Endothelial cell (in vitro differentiated cells): ENCODE measurements around the gene MTMR3. TPM values are rescaled to one million over a fixed set of nuclear protein-coding genes. Genes with fewer than 3 reads are reported as not detected.

Experiments
- DNase-seq: peaks from one replicate; pipeline ENCODE4 v3.0.0; 2021; ENCODE audit warnings: low spot score
- H3K27ac Mint-ChIP-seq: one replicate; pipeline ENCODE4 v1.8.0; 2021; ENCODE audit warnings: mixed read lengths, inconsistent platforms; ENCODE audit not compliant: unreplicated experiment
- H3K27me3 Mint-ChIP-seq: one replicate; pipeline ENCODE4 v1.8.0; 2021; ENCODE audit warnings: mild to moderate bottlenecking, moderate library complexity, mixed read lengths, inconsistent platforms; ENCODE audit not compliant: unreplicated experiment
- H3K36me3 Mint-ChIP-seq: one replicate; pipeline ENCODE4 v1.8.0; 2021; ENCODE audit warnings: mild to moderate bottlenecking, low read depth, mixed read lengths, inconsistent platforms; ENCODE audit not compliant: unreplicated experiment
- H3K4me1 Mint-ChIP-seq: one replicate; pipeline ENCODE4 v1.8.0; 2021; ENCODE audit warnings: mild to moderate bottlenecking, mixed read lengths, inconsistent platforms; ENCODE audit not compliant: unreplicated experiment
- H3K4me3 Mint-ChIP-seq: one replicate; pipeline ENCODE4 v1.8.0; 2021; ENCODE audit warnings: mild to moderate bottlenecking, mixed read lengths, inconsistent platforms; ENCODE audit not compliant: unreplicated experiment
- H3K9me3 Mint-ChIP-seq: one replicate; pipeline ENCODE4 v1.8.0; 2021; ENCODE audit warnings: mixed read lengths, inconsistent platforms; ENCODE audit not compliant: unreplicated experiment
- CTCF ChIP-seq: fragments of 200-600 bp; sonication (generic); IDR thresholded peaks from one replicate; pipeline ENCODE4 v1.5.0; 2021; ENCODE audit warnings: antibody characterized with exemption; ENCODE audit not compliant: unreplicated experiment
- total RNA-seq: library from RNA; stranded (reverse); fragmentation: NEBNext Ultra II Directional; extraction: Animal tissue kit (Norgen Biotek cat#: 25700); gene quantifications from one replicate; pipeline ENCODE4 v1.2.1, GENCODE V29; 2021; ENCODE audit not compliant: unreplicated experiment

MTMR3 gene
- total RNA-seq, 1 donor from 2014 or later: 39.1 TPM

GRCh38 chr22:29951791-29952413 lies 68.9 kb downstream of the MTMR3 start:
- H3K36me3 Mint-ChIP-seq: no peaks in the 10 kb centered on the region
- H3K4me3 Mint-ChIP-seq: no peak overlapping the region
- no peaks in the 10 kb centered on the region for H3K9me3 Mint-ChIP-seq
- no peaks in the 10 kb centered on the region for H3K27me3 Mint-ChIP-seq
- peaks cover 13% of the 10 kb centered on the region for H3K4me1 Mint-ChIP-seq
- DNase-seq: no peak
- H3K27ac Mint-ChIP-seq: no peak overlapping the region
- no peak for TF ChIP-seq CTCF

GRCh38 chr22:29954203-29954855 lies 71.4 kb downstream of the MTMR3 start:
- Mint-ChIP-seq H3K27me3 (no peaks in the 10 kb centered on the region), H3K36me3 (no peaks in the 10 kb centered on the region), H3K4me1 (peaks cover 11% of the 10 kb centered on the region), H3K27ac (no peak overlapping the region), H3K4me3 (no peak overlapping the region), H3K9me3 (no peaks in the 10 kb centered on the region)
- no peak for DNase-seq
- TF ChIP-seq CTCF: no peak

DNA sequence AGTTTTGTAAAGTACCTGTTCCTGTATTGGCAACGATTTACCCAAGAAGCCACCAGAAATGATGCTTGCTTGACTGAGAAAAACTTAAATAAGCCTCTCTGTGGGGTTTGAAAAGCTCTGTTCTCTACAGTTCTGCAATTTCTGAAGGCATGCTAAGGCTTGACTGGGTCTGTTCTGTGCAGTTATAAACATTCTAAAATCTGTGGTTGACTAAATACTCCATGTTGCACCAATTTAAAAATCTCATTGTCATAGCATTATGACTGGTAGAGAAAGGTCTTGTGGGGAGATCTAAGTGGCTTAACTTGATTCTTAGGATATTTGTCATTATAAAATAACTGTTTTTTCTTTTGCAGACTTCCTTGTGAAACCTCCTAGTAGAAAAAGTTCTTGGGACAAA lies 73.7 kb downstream of the MTMR3 start:
- peaks cover 3% of the 10 kb centered on the region for H3K4me1 Mint-ChIP-seq
- no peak overlapping the region for H3K27ac Mint-ChIP-seq
- no peak for TF ChIP-seq CTCF
- no peaks in the 10 kb centered on the region for H3K9me3 Mint-ChIP-seq
- H3K4me3 Mint-ChIP-seq: no peak overlapping the region
- no peak for DNase-seq
- H3K36me3 Mint-ChIP-seq: no peaks in the 10 kb centered on the region
- no peaks in the 10 kb centered on the region for H3K27me3 Mint-ChIP-seq

GRCh38 chr22:29958170-29958569 lies 75.2 kb downstream of the MTMR3 start:
- Mint-ChIP-seq H3K4me1 (no peaks in the 10 kb centered on the region), H3K27me3 (no peaks in the 10 kb centered on the region), H3K27ac (no peak overlapping the region), H3K9me3 (no peaks in the 10 kb centered on the region), H3K36me3 (no peaks in the 10 kb centered on the region), H3K4me3 (no peak overlapping the region)
- no peak for TF ChIP-seq CTCF
- DNase-seq: no peak

DNA sequence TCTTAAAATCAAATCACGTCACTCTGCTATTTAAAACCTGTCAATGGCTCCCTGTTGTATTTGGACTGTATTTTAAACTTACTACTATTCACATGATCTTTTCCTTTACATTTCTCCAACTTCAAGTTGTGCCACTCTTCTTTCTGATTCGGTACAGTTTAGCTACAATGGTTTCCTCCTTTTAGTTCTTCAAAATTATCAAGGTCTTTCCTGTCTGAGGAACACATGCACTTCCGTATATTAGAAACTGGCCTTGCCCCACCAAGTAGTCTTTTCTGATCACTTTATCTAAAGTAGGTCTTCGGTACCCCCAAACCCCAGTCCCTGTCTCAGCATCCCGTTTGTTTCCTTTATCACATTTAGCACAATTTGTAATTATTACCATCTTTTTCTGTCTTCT lies 81.8 kb downstream of the MTMR3 start:
- Mint-ChIP-seq H3K27ac (no peak overlapping the region), H3K4me1 (no peaks in the 10 kb centered on the region), H3K9me3 (no peaks in the 10 kb centered on the region), H3K27me3 (no peaks in the 10 kb centered on the region), H3K36me3 (no peaks in the 10 kb centered on the region), H3K4me3 (no peak overlapping the region)
- TF ChIP-seq CTCF: no peak
- DNase-seq: no peak
